Ovary (tissue), 9 donors: ENCODE data around the gene SLIT3. TPM values are rescaled to one million over a fixed set of nuclear protein-coding genes. Genes with fewer than 3 reads are reported as not detected.

ENCODE experiments used
- DNase-seq, 5 donors: peaks; one replicate each; pipeline ENCODE4 v3.0.0-alpha.2; 2019 to 2020
- H3K27ac ChIP-seq, 2 donors: fragments of 200-600 bp; one replicate each; pipeline versions ENCODE4 v1.5.1 to v1.8.0; 2019 to 2022
- H3K27me3 ChIP-seq: fragments of 200-600 bp; one replicate; pipeline ENCODE4 v1.8.0; 2022
- H3K36me3 ChIP-seq: fragments of 200-600 bp; sonication (generic); one replicate; pipeline ENCODE4 v1.5.1; 2019
- H3K4me1 ChIP-seq: one replicate; pipeline ENCODE4 v1.8.1; 2013; ENCODE audit warnings: mild to moderate bottlenecking, moderate library complexity; ENCODE audit not compliant: insufficient read depth
- H3K4me3 ChIP-seq: fragments of 200-600 bp; sonication (generic); one replicate; pipeline ENCODE4 v1.5.1; 2017
- H3K9me3 ChIP-seq, 2 donors: fragments of 200-600 bp in 1 of 2; sonication (generic) in 1 of 2; one replicate each; pipeline versions ENCODE4 v1.5.1 to v1.8.1; 2013 to 2019; ENCODE audit warnings: mild to moderate bottlenecking in 1 of 2, moderate library complexity in 1 of 2
- EP300 ChIP-seq: sonication (generic); formaldehyde crosslinking; IDR thresholded peaks from one replicate; pipeline ENCODE4 v1.6.1; 2017; ENCODE audit warnings: antibody characterized with exemption
- POLR2A ChIP-seq: fragments of 450-650 bp; IDR thresholded peaks from one replicate; pipeline ENCODE4 v1.6.1; 2017; ENCODE audit warnings: antibody characterized with exemption, mild to moderate bottlenecking, moderate library complexity
- WGBS, 3 donors: extraction: QIAGEN DNeasy Blood & Tissue Kit in 1 of 3; methylation state at CpG; one replicate each; pipeline versions ENCODE4 v1.1.5 to v1.1.7; 2013 to 2017; 5-methylcytosine and 5-hydroxymethylcytosine counted together
- intact Hi-C, 4 donors: fragments of 100-400 bp; cut with DNase I; formaldehyde crosslinking; loops; one replicate each; pipeline versions ENCODE4 v1.11.0 to v1.15.1; 2022 to 2023
- polyA plus RNA-seq, 2 donors: library from polyadenylated mRNA; stranded (reverse); fragments of 200-250 nt in 1 of 2; fragments of 350-450 nt in 1 of 2; fragmentation: Illumina TruSeq in 1 of 2; extraction: RNeasy Lipid Tissue Mini Kit (QIAGEN cat#74804) in 1 of 2; gene quantifications; one replicate each; pipeline ENCODE4 v1.2.3, GENCODE V29; 2013 to 2014
- total RNA-seq, 7 donors: library from RNA; depleted of rRNA in 2 of 7; stranded (reverse); fragments of >200 nt in 2 of 7; fragmentation: NEBNext Ultra II Directional in 3 of 7; extraction: Animal tissue kit (Norgen Biotek cat#: 25700) in 3 of 7; gene quantifications; one replicate each; pipeline versions ENCODE4 v1.1.0 to v1.2.4, GENCODE V29; 2016 to 2023
- TF ChIP-seq, protein P1 (sequence below), 3 donors: fragments of 450-650 bp in 2 of 3; fragments of 200-600 bp in 1 of 3; IDR thresholded peaks; one replicate each; pipeline versions ENCODE4 v1.5.1 to v1.8.0; 2016 to 2022; ENCODE audit warnings: antibody characterized with exemption in 3 of 3, mild to moderate bottlenecking in 1 of 3
- donor health status: DM: no; HTN: no; CAD: no; lungs with moderate emphysema.
- donor health status: DM: no; HTN: no; CAD: no.
- donor health status: Bipolar disorder and iron deficiency.
- donor health status: DM: yes; HTN: yes; CAD: no.
- donor health status: DM: no; HTN: no; CAD: no.
- donor health status: DM: yes; HTN: yes; CAD: no.

Gene SLIT3
- total and polyA plus RNA-seq, 9 donors, result 10.3 to 106 (median 24.4) TPM

DNA sequence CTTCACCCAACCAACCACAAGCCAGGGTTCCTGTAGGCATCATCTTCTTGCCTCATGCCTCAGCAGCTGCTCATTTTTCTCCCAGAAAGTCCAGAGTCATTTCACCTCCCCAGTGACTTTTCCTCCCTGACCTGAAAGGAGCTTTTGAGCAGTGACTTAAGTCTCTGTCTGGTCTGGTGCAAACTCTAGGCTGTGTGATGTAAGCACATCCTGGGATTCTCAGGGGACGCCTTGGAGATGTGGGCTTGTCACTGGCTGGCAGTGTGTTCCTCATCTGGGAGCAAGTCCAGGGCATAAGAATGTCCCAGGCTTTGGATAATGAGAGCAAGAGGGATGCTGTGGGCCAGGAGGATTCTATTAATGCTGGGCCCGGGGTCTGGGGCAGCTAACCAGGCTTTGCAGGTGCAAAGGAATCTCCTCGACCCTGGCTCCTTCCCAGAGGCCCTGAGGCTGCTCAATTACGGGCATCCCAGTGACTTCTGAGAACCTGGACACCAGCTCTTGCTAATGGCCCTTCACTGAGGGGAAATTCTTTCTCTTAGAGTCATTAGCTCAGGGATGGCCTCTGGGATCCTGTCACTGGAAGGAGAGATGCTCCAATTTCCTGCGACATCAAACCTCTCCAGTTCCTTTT, 510.8 kb downstream of the SLIT3 start:
- peaks cover 6% of the 10 kb centered on the region for H3K4me1 ChIP-seq
- intact Hi-C loops, result no loop called here
- WGBS, 3 donors, result 84 to 86% (median 86%) methylated on average over 5 of the region's 5 CpGs

DNA sequence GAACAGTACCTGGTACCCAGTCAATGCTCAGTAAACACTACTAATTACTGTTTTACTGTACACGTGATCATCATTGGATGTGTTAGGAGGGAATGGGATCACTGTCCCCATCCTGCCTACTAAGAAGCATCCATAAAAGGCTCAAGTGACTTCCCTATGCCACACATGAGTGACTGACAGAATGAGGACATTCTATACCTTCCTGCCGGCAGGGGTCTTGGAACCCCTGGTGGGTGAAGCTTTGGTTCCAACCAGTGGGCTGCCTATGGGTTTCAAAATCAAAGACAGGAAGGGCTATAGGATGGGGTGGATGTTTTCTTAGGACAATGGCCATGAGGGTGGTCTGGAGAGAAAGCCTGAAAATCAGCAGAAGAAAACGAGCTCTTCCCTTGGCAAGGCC, 512.2 kb downstream of the SLIT3 start:
- intact Hi-C loops, result no loop called here
- TF ChIP-seq POLR2A (no peak), EP300 (no peak)
- TF ChIP-seq, protein P1, sequence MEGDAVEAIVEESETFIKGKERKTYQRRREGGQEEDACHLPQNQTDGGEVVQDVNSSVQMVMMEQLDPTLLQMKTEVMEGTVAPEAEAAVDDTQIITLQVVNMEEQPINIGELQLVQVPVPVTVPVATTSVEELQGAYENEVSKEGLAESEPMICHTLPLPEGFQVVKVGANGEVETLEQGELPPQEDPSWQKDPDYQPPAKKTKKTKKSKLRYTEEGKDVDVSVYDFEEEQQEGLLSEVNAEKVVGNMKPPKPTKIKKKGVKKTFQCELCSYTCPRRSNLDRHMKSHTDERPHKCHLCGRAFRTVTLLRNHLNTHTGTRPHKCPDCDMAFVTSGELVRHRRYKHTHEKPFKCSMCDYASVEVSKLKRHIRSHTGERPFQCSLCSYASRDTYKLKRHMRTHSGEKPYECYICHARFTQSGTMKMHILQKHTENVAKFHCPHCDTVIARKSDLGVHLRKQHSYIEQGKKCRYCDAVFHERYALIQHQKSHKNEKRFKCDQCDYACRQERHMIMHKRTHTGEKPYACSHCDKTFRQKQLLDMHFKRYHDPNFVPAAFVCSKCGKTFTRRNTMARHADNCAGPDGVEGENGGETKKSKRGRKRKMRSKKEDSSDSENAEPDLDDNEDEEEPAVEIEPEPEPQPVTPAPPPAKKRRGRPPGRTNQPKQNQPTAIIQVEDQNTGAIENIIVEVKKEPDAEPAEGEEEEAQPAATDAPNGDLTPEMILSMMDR (IDR thresholded peaks at IDR 0.05), result no peak
- no peaks in the 10 kb centered on the region for H3K9me3 ChIP-seq
- WGBS, 3 donors, result 76 to 87% (median 83%) methylated on average over 3 of the region's 3 CpGs
- H3K27me3 ChIP-seq, result no peaks in the 10 kb centered on the region
- no peaks in the 10 kb centered on the region for H3K36me3 ChIP-seq
- DNase-seq, result no peak
- H3K4me3 ChIP-seq, result no peak overlapping the region
- peaks cover 3% of the 10 kb centered on the region for H3K4me1 ChIP-seq
- no peak overlapping the region for H3K27ac ChIP-seq

More for the DNA sequence above, 510.8 kb downstream of the SLIT3 start:
- no peak for DNase-seq
- Histone ChIP-seq H3K27me3 (no peaks in the 10 kb centered on the region), H3K27ac (no peak overlapping the region), H3K4me3 (no peak overlapping the region), H3K36me3 (no peaks in the 10 kb centered on the region), H3K9me3 (no peaks in the 10 kb centered on the region)
- TF ChIP-seq EP300 (no peak), POLR2A (no peak)
- TF ChIP-seq, protein P1 (IDR thresholded peaks at IDR 0.05), result no peak

DNA sequence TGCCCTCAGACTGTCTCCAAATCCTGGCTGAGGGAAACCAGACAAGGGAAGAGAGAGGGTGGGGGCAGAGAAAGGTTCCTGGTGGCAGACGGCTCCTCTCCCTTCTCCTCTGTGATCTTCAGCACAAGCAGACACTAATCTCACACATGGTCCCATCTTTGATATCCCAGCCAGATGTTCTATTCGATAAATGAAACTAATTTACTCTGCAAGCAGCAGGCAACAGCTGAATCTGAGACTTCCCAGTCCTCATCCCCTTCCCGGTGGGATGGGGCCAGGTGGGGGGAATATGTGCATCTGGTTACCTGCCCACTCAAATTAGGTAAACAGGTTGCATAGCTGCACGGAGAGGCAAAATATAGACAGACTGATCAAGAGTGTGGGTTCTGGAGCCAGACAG, 512.8 kb downstream of the SLIT3 start:
- no peaks in the 10 kb centered on the region for H3K36me3 ChIP-seq
- H3K4me3 ChIP-seq, result no peak overlapping the region
- TF ChIP-seq, protein P1 (IDR thresholded peaks at IDR 0.05), result no peak
- no peak for TF ChIP-seq POLR2A
- TF ChIP-seq EP300, result no peak
- WGBS, 3 donors, result 43 to 57% (median 51%) methylated on average over 4 of the region's 4 CpGs
- DNase-seq, result no peak
- H3K4me1 ChIP-seq, result peaks cover 3% of the 10 kb centered on the region
- intact Hi-C loops, result no loop called here
- H3K27me3 ChIP-seq, result no peaks in the 10 kb centered on the region
- no peak overlapping the region for H3K27ac ChIP-seq
- no peaks in the 10 kb centered on the region for H3K9me3 ChIP-seq

DNA sequence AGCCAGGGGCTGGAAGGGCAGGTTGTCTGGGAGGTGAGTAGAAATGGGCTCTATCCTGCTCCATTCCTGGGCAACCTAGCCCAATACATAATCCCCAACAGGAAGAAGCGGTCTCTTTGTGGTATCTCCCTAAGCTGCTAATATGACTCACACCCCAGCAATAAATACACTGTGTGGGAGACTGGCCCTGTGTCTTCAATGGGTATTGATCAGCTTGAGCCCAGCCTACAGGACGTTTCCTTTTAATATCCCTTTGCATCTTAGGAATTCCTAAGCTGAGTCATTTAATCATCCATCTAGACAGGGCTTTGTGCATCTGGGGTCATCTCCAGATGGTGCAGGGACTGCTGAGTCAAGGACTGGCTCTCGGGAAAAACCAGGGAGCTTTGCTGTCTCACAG, 514.8 kb downstream of the SLIT3 start:
- 73 to 85% (median 81%) methylated on average over 3 of the region's 3 CpGs for WGBS, 3 donors
- no peaks in the 10 kb centered on the region for H3K36me3 ChIP-seq
- peaks cover 3% of the 10 kb centered on the region for H3K4me1 ChIP-seq
- intact Hi-C loops, result no loop called here
- DNase-seq, result no peak
- no peak overlapping the region for H3K4me3 ChIP-seq
- no peak overlapping the region for H3K27ac ChIP-seq
- TF ChIP-seq EP300 (no peak), POLR2A (no peak)
- TF ChIP-seq, protein P1 (IDR thresholded peaks at IDR 0.05), result no peak
- no peaks in the 10 kb centered on the region for H3K9me3 ChIP-seq
- no peaks in the 10 kb centered on the region for H3K27me3 ChIP-seq
